BLaER1 treated with 17β-estradiol and CSF1 and Interleukin-3, amounts not matched to agents 10 nM and 100 nM (cell line): ENCODE data around the gene TRPM6.

ENCODE experiments used
- H3K27ac ChIP-seq, 11 experiments: shearing (Covaris generic); formaldehyde crosslinking; 2 replicates each; pipeline ENCODE4 v1.8.1; 2022
- H3K27me3 ChIP-seq, 11 experiments: shearing (Covaris generic); formaldehyde crosslinking; 2 replicates each; pipeline ENCODE4 v1.8.1; 2022
- H3K36me3 ChIP-seq, 11 experiments: shearing (Covaris generic); formaldehyde crosslinking; 2 replicates each; pipeline ENCODE4 v1.8.1; 2022
- H3K4me1 ChIP-seq, 10 experiments: shearing (Covaris generic); formaldehyde crosslinking; 2 replicates each; pipeline ENCODE4 v1.8.1; 2022
- H3K4me2 ChIP-seq, 11 experiments: shearing (Covaris generic); formaldehyde crosslinking; 2 replicates each; pipeline ENCODE4 v1.8.1; 2022
- H3K4me3 ChIP-seq, 10 experiments: shearing (Covaris generic); formaldehyde crosslinking; 2 replicates each; pipeline ENCODE4 v1.8.1; 2022
- H3K9ac ChIP-seq, 11 experiments: shearing (Covaris generic); formaldehyde crosslinking; 2 replicates each; pipeline ENCODE4 v1.8.1; 2022
- H3K9me3 ChIP-seq, 11 experiments: shearing (Covaris generic); formaldehyde crosslinking; replicated peaks in 1 of 11; 2 replicates each; pipeline ENCODE4 v1.8.1; 2022
- H4K20me1 ChIP-seq, 11 experiments: shearing (Covaris generic); formaldehyde crosslinking; 2 replicates each; pipeline ENCODE4 v1.8.1; 2022
- Cebpa-rat ChIP-seq, 11 experiments: shearing (Covaris generic); IDR thresholded peaks; 2 replicates each; pipeline ENCODE4 v1.8.1; 2022

Gene TRPM6

DNA sequence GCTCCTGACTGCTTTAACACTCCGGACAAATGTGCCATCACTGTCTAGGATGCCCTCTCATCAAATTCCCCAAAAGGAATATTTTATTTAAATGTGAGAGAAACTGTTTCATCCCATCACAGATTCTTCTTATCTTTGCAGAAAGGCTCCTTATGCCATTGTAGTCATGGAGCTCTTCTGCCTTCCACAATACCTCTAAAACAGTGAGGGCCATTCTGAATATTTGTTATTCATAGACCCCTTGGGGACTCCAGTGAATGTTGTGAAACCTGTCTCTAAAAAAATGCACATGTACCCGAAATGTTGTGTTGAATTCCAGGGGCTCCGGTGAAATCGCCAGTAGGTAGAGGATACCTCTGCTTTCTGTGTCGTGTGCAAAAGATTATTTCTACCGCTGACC is 213.6 kb downstream of the TRPM6 start:
- Histone ChIP-seq H3K9ac (no peak overlapping the region), H3K9me3 (no peaks in the 10 kb centered on the region), H4K20me1 (no peaks in the 10 kb centered on the region), H3K4me3 (no peak overlapping the region), H3K4me2 (no peak overlapping the region), H3K4me1 (no peaks in the 10 kb centered on the region), H3K27ac (no peak overlapping the region), H3K27me3 (no peaks in the 10 kb centered on the region), H3K36me3 (peaks cover 0 to 100% (median 98%) of the 10 kb centered on the region in 11 experiments; a peak in 19 of 22 replicates)
- no peak for TF ChIP-seq Cebpa-rat (IDR thresholded peaks at IDR 0.05)
